ENCODE data around the gene EXOC3.

GRCh38 chr5:491119-491855, 48.3 kb downstream of the EXOC3 start:
- TF ChIP-seq POLR2A (IDR thresholded peaks at IDR 0.05): no peak
- TF ChIP-seq CTCF (IDR thresholded peaks at IDR 0.05): no peak
